Measurements from ENCODE around the gene XPC. TPM values are rescaled to one million over a fixed set of nuclear protein-coding genes. Genes with fewer than 3 reads are reported as not detected.

The XPC gene
- total RNA-seq, 1 experiment from 2014 or later, result 8.2 TPM

DNA sequence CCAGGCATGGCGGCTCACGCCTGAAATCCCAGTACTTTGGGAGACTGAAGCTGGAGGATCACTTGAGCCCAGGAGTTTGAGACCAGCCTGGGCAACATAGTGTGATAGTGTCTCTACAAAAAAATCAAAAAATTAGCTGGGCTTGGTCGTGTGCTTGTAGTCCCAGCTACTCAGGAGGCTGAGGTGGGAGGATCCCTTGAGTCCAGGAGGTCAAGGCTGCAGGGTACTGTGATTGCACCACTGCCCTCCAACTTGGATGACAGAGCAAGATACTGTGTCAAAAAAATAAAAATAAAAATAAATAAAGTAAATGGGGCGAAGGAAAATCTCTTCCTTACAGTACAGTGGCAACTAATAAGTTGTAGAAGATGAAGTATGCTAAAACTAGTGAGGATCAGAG lies 29.8 kb upstream of the XPC start:
- no peak for DNase-seq (ENCODE audit: low read depth)

DNA sequence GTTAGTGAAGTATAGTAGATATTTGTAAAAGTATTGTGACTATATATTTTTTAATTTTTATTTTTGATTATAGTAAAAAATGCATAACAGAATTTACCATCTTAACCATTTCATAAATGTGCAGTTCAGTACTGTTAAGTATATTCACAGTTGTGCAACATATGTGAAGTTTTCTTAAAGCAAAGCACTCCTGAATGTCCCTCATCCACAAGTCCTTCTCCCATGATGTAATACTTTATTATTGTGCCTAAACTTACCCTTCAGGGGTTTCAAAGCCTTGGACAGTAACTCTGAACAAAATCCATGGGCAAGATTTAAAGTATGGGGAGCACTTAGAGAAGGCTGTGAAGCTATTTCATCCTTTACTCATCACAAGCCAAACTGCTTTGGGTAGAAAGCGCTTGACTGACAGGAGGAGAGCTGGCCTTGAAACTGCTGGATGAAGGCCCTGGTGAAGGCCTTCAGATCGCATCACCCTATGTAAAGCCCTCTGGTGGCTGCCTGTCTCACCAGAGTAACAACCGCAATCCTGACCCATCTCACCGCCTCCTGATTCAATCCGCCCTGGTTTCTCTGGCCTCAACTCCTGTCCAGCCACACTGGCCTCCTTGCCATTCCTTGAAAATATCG lies 28.3 kb upstream of the XPC start:
- DNase-seq (ENCODE audit: low read depth), result no peak

DNA sequence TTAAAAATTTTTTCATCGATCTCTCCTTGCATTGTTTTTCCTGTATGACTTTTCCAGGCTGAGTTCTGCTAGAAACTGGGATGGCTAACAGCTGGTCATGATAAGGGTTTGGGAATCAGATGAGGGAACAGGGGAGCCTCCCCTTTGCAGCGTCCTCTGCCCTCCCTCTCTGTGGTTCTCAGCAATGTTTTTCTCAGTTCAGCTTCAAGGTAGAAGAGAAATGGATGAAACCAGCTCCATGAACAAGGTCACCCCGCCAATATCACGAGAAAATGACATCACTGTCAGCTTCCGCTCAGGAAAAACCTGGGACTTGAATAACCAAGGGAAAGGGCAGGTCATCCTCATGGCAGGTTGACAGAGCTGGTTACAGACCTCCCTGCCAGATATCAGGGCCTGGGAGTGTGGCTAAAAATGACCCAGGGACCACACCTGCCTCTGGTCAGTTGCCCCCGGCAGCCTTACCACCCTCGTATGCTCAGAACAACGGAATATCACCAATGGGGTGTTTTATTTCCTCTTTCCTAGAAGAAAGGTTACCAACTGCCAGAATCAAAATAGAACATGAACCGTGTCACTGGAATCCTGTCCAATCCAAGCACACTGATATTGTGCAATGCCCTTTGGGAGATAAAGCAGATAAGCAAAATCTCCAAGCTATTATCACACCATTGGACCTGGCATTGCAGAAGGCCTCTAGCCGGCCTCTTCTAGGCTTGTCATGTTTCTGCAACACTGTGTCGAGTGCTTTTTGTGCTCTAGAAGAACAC lies 26.3 kb upstream of the XPC start:
- no peak for DNase-seq (ENCODE audit: low read depth)

- peak; percentile 59 for DNase-seq (ENCODE audit: low read depth)
Observed at GRCh38 chr3:14203521-14204079, 25.2 kb upstream of the XPC start.

DNA sequence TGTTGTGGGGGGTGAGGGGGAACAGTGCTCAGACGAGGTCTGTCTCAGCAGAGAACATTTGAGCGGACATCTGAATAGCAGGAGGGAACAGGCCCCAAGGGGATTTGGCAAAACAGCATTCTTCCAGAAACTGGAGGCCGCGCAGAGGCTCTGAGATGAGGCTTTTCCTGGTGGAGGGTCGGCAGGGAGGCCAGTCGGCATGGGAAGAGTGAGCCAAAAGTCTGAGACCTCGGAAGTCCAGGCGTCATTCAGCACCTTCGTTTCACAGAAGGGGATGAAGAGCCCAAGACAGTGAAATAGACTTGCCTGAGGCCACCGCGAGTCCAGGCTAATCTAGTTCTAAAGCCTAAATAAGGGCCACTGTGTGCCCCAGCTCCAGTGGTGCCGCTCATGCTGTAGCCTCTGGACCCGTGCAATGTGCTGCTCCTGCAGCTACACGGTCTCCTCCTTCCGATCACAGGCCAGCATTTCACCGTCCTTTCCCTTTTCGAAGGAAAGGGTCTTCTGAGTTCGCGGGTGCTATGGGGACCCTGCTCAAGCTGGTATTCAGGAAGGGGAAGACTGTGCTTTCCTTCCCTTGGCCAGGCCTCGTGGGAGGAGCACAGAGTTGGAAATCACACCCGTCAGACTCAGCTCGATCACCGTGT lies 24.6 kb upstream of the XPC start:
- no peak for DNase-seq (ENCODE audit: low read depth)

GRCh38 chr3:14201940-14202684 lies 23.7 kb upstream of the XPC start:
- DNase-seq (ENCODE audit: low read depth), result no peak

DNA sequence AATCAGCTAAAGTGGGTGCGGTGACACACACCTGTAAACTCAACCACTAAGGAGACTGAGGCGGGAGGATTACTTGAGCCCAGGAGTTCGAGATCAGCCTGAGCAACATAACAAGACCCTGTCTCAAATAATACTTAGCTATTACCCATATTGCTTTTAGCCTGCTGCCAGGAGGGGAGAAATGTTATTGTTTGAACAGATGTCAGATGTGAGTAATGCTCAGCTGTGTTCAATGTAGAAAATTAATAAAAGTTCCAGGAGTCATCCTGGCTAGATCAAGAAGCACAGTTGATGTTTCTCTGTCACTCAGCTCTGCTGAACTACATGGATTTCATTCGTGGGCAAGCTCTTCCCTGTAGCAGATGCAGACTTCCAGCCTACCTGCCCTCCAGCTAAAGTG lies 22.4 kb upstream of the XPC start:
- no peak for DNase-seq (ENCODE audit: low read depth)

DNA sequence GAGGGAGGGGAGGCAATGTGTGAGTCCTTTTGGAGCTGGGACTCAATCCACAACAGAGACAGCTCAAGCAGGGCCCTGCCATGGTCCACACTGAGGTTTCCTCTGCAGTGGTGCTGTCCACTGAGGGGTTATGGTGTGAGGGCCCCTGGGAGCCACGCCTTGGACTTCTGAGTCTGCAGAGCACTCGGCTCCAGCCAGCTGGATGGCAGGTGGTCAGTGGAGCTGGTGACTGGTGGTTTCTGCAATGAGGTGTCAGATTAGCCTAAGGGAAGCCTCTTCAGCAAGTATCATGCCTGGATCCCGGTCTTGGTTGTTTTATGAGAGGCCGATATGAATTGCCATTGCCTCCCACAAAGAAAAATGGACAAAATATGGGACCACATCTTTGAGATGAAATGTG lies 21.9 kb upstream of the XPC start:
- DNase-seq (ENCODE audit: low read depth), result no peak

GRCh38 chr3:14199641-14200040 lies 21.2 kb upstream of the XPC start:
- no peak for DNase-seq (ENCODE audit: low read depth)

- no peak for DNase-seq (ENCODE audit: low read depth)
Observed at GRCh38 chr3:14194865-14195264, 16.5 kb upstream of the XPC start.

- DNase-seq (ENCODE audit: low read depth), result no peak
Observed at GRCh38 chr3:14188041-14188754, 9.8 kb upstream of the XPC start.

GRCh38 chr3:14186854-14187458 lies 8.6 kb upstream of the XPC start:
- DNase-seq (ENCODE audit: low read depth), result no peak

- no peak for DNase-seq (ENCODE audit: low read depth)
Observed at GRCh38 chr3:14183015-14183577, 4.7 kb upstream of the XPC start.

DNA sequence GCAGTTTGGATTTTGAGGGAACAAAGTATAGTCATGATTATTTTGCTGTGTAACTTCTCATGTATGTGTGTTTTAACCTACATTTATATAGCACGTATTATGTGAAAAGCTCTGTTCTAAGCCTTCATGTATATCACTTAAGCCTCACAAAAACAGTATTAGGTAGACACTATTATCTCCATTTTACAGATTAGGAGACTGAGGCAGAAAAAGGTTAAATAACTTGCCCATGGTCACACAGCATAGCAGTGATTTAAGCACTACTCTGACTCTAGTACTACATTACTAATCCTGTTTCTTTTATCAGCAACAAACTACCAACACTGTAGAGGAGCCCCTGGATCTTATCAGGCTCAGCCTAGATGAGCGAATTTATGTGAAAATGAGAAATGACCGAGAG lies 2.9 kb upstream of the XPC start:
- DNase-seq (ENCODE audit: low read depth), result no peak

- DNase-seq (ENCODE audit: low read depth), result no peak
Observed at GRCh38 chr3:14179795-14180194, 1.4 kb upstream of the XPC start.

- no peak for DNase-seq (ENCODE audit: low read depth)
Observed at GRCh38 chr3:14179114-14179465, 689 bp upstream of the XPC start.

DNA sequence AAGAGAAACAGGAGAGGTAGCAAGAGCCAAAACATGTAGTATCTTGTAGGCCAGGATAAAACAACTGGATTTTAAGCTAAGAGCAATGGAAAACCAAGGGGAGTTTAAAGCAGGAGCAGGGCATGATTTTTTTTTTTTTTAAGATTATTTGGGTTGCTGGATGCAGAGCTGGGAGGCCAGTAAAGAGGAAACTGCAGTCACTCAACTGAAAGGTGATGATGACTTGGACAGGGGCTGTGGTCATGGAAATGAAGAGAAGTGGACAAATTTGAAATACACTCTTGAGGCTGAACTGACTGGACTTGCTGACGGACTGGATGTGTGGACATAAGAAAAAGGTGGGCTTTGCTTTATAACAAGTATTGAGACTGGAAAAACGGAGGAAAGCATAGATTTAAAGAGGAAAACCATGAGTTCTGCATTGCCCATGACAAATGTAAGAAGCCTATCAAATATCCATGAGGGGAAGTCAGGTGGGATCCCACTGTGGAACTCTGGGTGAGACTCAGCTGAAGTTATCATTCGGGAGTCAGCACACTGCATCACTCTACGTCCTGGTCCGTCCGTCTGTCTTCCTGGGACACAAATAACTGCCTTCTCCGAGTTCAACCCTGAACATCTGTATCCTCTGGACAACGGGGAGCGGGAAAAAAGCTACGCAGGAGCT lies 688 bp downstream of the XPC start:
- DNase-seq (ENCODE audit: low read depth), result no peak

- DNase-seq (ENCODE audit: low read depth), result peak; percentile 27
Observed at GRCh38 chr3:14175383-14176037, 2.9 kb downstream of the XPC start.

- no peak for DNase-seq (ENCODE audit: low read depth)
Observed at GRCh38 chr3:14174483-14174882, 3.9 kb downstream of the XPC start.

GRCh38 chr3:14172496-14172895 lies 5.9 kb downstream of the XPC start:
- no peak for DNase-seq (ENCODE audit: low read depth)
